Right forelimb (tissue), 1 donor: ENCODE results near the gene MEOX1.

Experiments used
- DNase-seq: peaks from one replicate; pipeline ENCODE4 v3.0.0-alpha.2; 2018

The MEOX1 gene

DNA sequence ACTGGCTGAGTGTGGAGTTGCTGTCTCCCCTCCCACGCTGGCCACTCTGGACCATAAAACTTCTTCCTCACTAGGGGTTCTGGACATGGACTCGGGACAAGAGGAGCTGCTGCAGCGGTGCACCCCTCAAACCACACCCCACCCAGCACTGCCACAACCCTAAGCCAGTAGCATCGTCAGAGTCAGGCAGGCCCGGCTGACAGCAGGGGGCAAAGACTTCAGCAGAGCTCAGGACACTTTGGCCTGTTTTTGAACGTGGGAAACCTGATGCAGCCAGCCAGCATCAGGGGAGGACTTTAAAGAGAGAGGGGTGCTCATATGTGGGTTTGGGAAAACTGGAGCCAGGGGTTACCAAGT lies 9.6 kb downstream of the MEOX1 start:
- DNase-seq, result no peak

DNA sequence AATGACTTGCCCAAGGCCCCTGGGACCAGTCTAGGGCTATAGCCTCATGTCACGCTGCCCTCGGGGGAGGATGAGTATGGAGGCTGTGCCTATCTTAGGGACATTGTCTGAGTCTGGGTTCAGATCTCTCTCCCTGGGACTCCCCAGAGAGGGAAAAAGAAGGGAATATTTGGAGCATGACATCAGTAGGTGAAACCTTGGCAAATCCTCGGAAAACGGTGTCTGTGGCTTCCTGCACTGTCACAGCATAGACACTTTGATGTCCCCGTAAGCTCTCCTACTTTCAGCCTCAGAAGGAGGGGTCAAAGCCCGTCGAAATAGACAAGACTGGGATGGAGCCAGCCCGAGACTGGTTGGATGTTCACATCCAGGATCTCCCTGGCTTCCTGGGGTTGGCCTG lies 11.3 kb downstream of the MEOX1 start:
- DNase-seq, result no peak

GRCh38 chr17:43648916-43649315 lies 12.8 kb downstream of the MEOX1 start:
- DNase-seq, result no peak

- peak; percentile 91 for DNase-seq
These were observed 15.8 kb downstream of the MEOX1 start for GRCh38 chr17:43645765-43646481.

DNA sequence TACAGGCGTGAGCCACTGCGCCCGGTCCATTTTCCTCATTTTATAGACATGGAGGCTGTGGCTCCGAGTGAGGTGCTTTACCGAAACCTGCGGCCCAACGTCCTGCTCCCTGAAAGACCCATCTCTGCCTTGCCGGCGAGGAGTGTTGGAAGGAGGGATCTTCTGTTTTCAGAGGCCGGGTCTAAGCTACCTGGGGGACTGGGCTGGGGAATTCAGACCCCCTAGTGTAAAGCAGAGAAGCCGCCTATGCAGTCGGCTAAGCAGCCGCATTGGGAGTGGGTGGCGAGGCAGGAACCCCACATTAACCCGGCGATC lies 16.3 kb downstream of the MEOX1 start:
- DNase-seq, result no peak

GRCh38 chr17:43644081-43644480 lies 17.6 kb downstream of the MEOX1 start:
- no peak for DNase-seq

DNA sequence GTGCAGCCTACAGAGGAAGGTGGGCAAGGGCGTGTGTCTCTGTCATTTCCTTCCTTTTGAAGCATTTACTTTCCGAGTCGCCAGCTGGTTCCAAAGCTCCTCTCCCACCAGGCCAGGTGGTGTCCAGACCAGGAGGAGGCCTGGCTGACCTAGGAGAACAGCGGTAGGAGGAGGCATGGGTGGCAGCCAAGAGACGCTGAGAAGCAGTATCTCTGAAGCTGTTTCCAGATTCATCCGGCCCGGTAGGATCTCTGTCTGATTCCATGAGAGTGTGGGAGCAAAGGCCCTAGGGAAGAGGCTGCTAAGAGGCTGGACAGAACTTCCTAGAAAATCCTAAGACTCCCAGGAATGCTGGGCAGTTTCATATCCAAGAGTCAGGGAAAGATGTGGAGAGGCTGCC lies 20.3 kb downstream of the MEOX1 start:
- no peak for DNase-seq

DNA sequence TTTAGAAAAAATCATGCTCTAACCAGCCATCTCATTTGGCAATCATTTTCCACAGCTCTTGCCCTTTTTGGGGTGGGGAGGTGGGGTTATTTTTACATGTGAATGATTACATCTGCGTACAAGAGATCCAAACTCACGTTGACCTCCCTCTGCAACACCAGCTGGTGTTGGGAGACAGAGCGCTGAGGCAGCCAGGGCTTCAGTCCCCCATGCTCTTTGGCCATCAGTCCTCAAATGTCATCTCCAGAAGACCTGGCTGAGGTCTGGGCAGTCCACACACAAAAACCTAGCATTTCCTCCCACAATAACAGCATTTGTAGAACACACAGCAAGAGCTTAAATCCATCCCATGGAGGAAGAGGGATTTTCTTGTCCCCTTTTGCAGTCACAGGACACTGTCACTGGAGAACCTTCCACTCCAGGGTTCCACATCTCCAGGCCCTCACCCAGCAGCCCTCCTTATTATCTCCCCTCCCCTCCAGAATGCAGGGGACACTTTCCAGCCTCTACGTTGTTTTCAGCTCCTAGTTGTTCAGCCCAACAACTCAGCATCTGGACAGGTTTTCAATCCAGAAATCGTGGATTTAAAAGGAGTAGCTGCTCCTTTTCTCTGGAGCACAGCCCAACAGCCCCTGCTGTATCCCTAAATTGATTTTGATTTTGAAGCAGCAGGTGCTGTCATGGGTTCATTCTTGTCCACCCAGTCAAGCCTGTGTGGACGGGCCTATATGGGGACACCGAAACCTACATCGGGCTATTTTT lies 21.1 kb downstream of the MEOX1 start:
- no peak for DNase-seq

DNA sequence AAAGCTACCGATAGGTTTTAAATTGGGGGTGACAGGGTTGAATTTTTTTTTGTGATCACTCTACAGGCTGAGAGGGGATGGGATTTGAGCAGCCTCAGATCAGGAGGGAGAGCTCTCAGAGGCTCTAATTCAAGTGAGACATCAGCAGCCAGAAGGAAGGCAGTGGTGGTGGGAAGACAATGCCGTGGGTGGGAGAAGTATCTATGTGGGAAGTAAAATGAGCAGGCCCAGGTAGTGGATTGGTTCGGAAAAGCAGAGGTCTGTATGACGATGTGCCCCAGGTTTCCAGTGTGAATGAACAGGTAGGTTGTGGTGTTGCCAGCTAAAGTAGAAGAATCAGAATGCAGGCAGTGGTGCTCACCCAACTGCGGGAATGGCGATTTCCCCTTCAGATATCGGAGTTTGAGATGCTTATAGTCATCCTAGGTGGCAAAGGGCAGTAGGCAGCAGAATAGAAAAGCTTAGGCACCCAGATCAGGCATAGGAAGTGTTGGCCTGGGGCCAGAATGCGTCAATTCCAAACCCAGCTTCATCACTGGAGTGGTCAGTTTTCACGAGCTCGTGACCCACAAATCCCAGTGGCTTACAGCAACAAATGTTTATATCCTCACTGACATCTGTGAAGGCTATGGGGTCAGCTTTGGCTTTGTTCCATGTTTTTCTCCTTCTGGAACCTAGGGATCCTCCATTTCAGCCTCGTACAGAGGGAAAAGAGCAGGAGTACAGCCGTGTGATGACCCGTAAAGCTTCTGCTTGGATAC lies 24.0 kb downstream of the MEOX1 start:
- no peak for DNase-seq

GRCh38 chr17:43636426-43636825 lies 25.3 kb downstream of the MEOX1 start:
- no peak for DNase-seq

DNA sequence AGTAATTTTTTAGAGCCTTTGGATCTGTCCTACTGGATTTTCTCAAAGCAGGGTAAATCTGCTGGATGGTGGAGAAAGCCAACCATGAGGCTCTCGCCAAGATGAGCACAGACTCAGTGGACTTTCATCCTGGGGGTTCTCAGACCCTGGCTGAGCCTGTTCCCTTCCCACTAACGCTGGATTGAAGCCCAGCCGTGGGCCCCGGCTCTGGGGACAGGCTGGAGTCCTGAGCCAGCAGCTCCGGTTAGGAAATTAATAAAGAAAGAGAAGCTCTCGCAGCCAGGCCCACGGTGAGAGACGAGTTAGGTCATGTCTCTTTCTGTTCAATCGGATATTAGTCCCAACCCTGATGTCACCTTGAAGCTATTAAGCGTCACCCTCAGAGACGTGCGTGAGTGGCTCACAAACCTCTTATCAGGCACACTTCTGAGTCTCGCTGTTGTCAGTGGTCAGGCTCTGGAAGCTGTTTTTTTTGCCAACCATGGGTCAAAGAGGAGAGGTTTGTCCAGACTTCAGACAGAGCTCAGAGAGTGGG lies 27.1 kb downstream of the MEOX1 start:
- peak; percentile 71 for DNase-seq

- DNase-seq, result no peak
These were observed 29.5 kb downstream of the MEOX1 start for GRCh38 chr17:43632221-43632620.

- no peak for DNase-seq
These were observed 30.3 kb downstream of the MEOX1 start for GRCh38 chr17:43631429-43631828.

DNA sequence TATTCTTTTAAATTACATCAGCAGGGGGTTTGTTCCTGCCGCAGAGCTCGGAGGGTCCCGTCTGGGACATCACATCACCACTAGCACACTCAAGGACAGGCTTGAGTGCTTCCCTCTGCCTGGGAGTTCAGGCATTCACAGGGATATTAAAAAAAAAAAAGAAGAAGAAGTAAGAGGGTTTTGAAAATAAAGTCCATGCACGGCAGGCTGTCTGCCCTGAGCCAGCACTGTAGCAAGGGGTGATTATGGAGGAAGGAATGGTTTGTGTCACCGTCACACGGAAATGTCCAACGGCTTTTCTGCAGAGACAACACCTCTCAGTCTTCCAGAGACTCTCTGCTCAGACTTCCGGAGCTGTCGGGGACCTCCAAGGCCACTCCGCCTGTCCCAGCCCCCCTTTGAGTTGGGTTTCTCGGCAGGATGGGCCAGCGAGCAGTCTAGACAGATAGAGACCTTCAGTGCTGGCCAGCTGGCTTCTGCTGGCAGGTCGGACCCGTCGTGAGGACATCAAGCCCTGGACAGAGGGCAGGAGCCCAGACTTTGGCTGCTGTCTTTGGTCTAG lies 33.6 kb downstream of the MEOX1 start:
- no peak for DNase-seq

- no peak for DNase-seq
These were observed 34.1 kb downstream of the MEOX1 start for GRCh38 chr17:43627653-43628052.

DNA sequence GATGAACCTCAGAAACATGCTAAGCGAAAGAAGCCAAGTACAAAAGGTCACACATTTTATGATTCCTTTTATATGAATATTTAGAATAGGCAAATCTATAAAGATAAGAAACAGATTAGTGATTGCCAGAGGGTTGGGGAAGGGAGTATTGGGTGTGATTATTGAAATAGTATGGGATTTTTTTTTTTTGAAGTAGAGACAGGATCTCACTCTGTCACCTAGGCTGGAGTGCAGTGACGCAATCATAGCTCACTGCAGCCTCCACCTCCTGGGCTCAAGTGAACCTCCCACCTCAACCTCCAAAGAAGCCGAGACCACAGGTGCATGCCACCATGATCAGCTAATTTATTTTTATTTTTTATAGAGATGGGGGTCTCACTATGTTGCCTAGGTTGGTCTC lies 35.7 kb downstream of the MEOX1 start:
- DNase-seq, result no peak

DNA sequence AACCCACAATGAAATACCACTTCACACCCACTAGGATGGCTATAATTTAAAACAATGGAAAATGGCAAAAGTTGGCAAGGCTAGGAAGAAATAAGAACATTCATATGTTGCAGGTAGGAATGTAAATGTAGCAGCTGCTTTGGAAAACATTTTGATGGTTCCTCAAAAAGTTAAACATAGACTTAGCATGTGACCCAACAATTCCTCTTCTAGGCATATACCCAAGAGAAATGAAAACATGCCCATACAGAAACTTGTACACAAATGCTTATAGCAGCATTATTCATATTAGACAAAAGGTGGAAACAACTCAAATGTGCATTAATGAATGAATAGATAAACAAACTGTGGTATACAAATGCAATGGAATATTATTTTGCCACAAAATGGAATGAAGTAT lies 36.1 kb downstream of the MEOX1 start:
- no peak for DNase-seq

- DNase-seq, result no peak
These were observed 41.1 kb downstream of the MEOX1 start for GRCh38 chr17:43620581-43620980.

GRCh38 chr17:43620147-43620546 lies 41.6 kb downstream of the MEOX1 start:
- DNase-seq, result no peak

DNA sequence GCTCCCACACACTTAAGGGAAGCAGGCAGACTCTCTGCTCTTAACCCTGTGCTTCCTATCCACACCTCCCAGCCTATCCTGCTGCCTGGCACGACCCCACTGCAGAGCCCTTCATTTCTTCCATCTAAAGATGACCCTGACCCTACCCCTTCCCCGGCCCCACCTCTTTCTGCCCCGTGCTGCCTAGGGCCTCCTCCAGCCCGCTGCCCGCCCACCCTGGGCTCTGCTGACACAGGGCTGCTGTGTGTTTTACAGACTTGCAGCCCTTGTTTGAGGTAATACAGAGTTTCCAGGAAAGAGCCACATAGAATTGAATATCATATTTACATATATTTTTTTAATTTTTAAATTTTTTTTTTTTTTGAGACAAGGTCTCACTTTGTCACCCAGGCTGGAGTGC lies 42.0 kb downstream of the MEOX1 start:
- DNase-seq, result no peak

DNA sequence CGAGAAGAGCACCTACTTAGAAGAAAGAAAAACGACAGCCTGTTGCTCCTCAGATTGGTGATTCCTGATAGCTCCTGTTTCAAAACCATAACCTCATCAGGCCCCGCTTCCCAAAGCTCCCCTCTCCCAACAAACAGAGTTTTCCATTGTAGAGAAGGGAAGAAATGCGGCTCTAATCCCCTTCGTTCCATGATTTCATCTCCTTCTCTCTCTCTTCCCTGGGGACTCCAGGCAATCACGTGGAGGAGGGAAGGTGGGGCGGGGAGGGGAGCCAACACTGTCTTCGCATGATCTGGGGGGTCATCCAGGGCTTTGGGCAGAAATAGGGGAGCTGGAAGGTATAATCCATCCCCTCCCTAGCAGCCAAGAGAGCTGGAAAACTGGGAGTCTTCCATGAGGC lies 43.4 kb downstream of the MEOX1 start:
- no peak for DNase-seq

- DNase-seq, result no peak
These were observed 44.9 kb downstream of the MEOX1 start for GRCh38 chr17:43616852-43617251.

- no peak for DNase-seq
These were observed 45.3 kb downstream of the MEOX1 start for GRCh38 chr17:43616421-43616820.

DNA sequence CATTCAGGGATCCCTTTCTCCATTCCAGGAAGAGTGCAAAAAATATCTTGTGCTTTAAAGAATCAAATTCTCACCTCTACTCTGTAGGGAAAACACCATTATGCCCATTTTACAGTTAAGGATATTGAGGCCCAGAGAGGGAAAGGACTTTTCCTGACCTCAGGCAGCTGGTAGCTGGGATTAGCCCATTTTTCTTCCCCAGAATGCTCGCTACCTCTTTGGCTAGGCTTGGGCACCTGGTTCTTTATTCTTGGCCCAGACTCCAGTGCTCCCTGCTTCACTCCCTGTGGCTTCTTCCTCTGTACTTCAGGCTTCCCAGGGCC lies 45.7 kb downstream of the MEOX1 start:
- DNase-seq, result no peak
